ENCODE measurements around the gene NUFIP1. TPM values are rescaled to one million over a fixed set of nuclear protein-coding genes. Genes with fewer than 3 reads are reported as not detected.
"Not testable (repeated sequence)": the region's sequence is repeated elsewhere in the genome, so short reads cannot be mapped to it uniquely, and the experiment has no call there.

NUFIP1 gene
- total RNA-seq, 5 donors from 2014 or later (not counting 1 experiment from before 2014, with no cell fraction given), result 3.1 to 4.9 (median 4.0) TPM

- Histone ChIP-seq H3K4me1 (ENCODE audit: control insufficient read depth in 1 of 2, extremely low read depth in 1 of 2, insufficient read depth in 2 of 2, low read length in 2 of 2) (no peaks in the 10 kb centered on the region), H3K9me3 (peaks cover 14% of the 10 kb centered on the region), H3K36me3 (ENCODE audit: control insufficient read depth in 2 of 2, extremely low read depth in 1 of 2, insufficient read depth in 1 of 2, low read length in 1 of 2) (peaks cover 3 to 37% of the 10 kb centered on the region in 2 donors), H3K4me3 (ENCODE audit: control insufficient read depth in 1 of 2, extremely low read depth in 1 of 2, low read length in 1 of 2) (no peak overlapping the region), H3K27ac (ENCODE audit: low read length) (no peak overlapping the region), H3K27me3 (replicated peaks in 1 of 2; ENCODE audit: control insufficient read depth in 2 of 2, extremely low read depth in 1 of 2, insufficient read depth in 2 of 2, low read length in 1 of 2) (no peaks in the 10 kb centered on the region)
- no peak for ATAC-seq (replicated peaks in 1 of 4)
- DNase-seq, result no peak
- Mint-ChIP-seq H3K4me3 (no peak overlapping the region), H3K4me1 (no peaks in the 10 kb centered on the region), H3K27ac (no peak overlapping the region), H3K27me3 (no peaks in the 10 kb centered on the region), H3K36me3 (peaks cover 66% of the 10 kb centered on the region), H3K9me3 (peaks cover 3 to 17% (median 5%) of the 10 kb centered on the region in 3 donors)
- ChIA-PET CTCF (no interaction called here), POLR2A (no interaction called here)
- WGBS (ENCODE audit: insufficient coverage), result no CpG with 5 or more reads among the region's 2 CpGs
These were observed 27.3 kb downstream of the NUFIP1 start for GRCh38 chr13:44961997-44962396.

DNA sequence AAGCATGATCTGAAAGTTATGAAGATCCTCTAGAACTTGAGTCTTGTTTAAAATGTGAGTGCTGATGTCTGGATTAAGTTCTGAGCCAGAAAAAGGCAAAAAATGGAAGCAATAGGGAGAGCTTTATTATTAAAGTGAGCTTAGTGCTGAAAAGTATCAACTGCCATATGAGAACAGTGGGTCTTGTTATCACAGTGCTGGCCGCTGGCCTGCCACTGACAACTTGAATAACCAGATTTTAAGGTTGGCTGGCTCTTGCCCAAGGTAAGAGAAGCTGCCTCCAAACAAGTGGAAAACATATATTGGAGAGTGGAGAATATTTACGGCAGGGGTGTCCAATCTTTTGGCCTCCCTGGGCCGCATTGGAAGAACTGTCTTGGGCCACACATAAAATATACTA lies 33.9 kb downstream of the NUFIP1 start:
- peaks cover 0 to 11% of the 10 kb centered on the region in 2 donors for H3K36me3 ChIP-seq (ENCODE audit: control insufficient read depth in 2 of 2, extremely low read depth in 1 of 2, insufficient read depth in 1 of 2, low read length in 1 of 2)
- ATAC-seq (replicated peaks in 1 of 4) (no peak), DNase-seq (no peak)
- Mint-ChIP-seq H3K4me1 (no peaks in the 10 kb centered on the region), H3K9me3 (no peaks in the 10 kb centered on the region), H3K27me3 (no peaks in the 10 kb centered on the region), H3K27ac (no peak overlapping the region), H3K4me3 (no peak overlapping the region), H3K36me3 (peaks cover 39% of the 10 kb centered on the region)
- ChIA-PET POLR2A (interaction anchor here in 1 of 2 donors (0.6 kb wide), 1 partner anchor 481 kb away, joined by 3 read pairs; no protein-coding TSS in a partner anchor), CTCF (interaction anchor here in 1 of 2 donors (1.1 kb wide), 1 partner anchor 471 kb away, joined by 3 read pairs; no protein-coding TSS in a partner anchor)
- no peaks in the 10 kb centered on the region for H3K27me3 ChIP-seq (replicated peaks in 1 of 2; ENCODE audit: control insufficient read depth in 2 of 2, extremely low read depth in 1 of 2, insufficient read depth in 2 of 2, low read length in 1 of 2)
- WGBS (ENCODE audit: insufficient coverage), result 94% methylated on average over 2 of the region's 3 CpGs
- H3K27ac ChIP-seq (ENCODE audit: low read length), result no peak overlapping the region
- H3K4me1 ChIP-seq (ENCODE audit: control insufficient read depth in 1 of 2, extremely low read depth in 1 of 2, insufficient read depth in 2 of 2, low read length in 2 of 2), result no peaks in the 10 kb centered on the region
- H3K4me3 ChIP-seq (ENCODE audit: control insufficient read depth in 1 of 2, extremely low read depth in 1 of 2, low read length in 1 of 2), result no peak overlapping the region
- no peaks in the 10 kb centered on the region for H3K9me3 ChIP-seq

- no peak overlapping the region for H3K4me3 Mint-ChIP-seq
- H3K36me3 ChIP-seq (ENCODE audit: control insufficient read depth in 2 of 2, extremely low read depth in 1 of 2, insufficient read depth in 1 of 2, low read length in 1 of 2), result peaks cover 0 to 9% of the 10 kb centered on the region in 2 donors
- ATAC-seq (replicated peaks in 1 of 4) (no peak), DNase-seq (no peak)
- POLR2A ChIA-PET, result interaction anchor here in 1 of 2 donors (0.7 kb wide), 1 partner anchor 568 kb away, joined by 3 read pairs; no protein-coding TSS in a partner anchor
- CTCF ChIA-PET, result no interaction called here
- no peaks in the 10 kb centered on the region for H3K4me1 Mint-ChIP-seq
- H3K27me3 Mint-ChIP-seq, result no peaks in the 10 kb centered on the region
- H3K27me3 ChIP-seq (replicated peaks in 1 of 2; ENCODE audit: control insufficient read depth in 2 of 2, extremely low read depth in 1 of 2, insufficient read depth in 2 of 2, low read length in 1 of 2), result no peaks in the 10 kb centered on the region
- H3K4me1 ChIP-seq (ENCODE audit: control insufficient read depth in 1 of 2, extremely low read depth in 1 of 2, insufficient read depth in 2 of 2, low read length in 2 of 2), result no peaks in the 10 kb centered on the region
- H3K27ac Mint-ChIP-seq, result no peak overlapping the region
- WGBS (ENCODE audit: insufficient coverage), result 90% methylated on average over 2 of the region's 7 CpGs
- H3K4me3 ChIP-seq (ENCODE audit: control insufficient read depth in 1 of 2, extremely low read depth in 1 of 2, low read length in 1 of 2), result no peak overlapping the region
- no peaks in the 10 kb centered on the region for H3K9me3 ChIP-seq
- no peak overlapping the region for H3K27ac ChIP-seq (ENCODE audit: low read length)
- H3K36me3 Mint-ChIP-seq, result peaks cover 42% of the 10 kb centered on the region
- H3K9me3 Mint-ChIP-seq, result no peaks in the 10 kb centered on the region
These were observed 35.0 kb downstream of the NUFIP1 start for GRCh38 chr13:44954224-44954623.

DNA sequence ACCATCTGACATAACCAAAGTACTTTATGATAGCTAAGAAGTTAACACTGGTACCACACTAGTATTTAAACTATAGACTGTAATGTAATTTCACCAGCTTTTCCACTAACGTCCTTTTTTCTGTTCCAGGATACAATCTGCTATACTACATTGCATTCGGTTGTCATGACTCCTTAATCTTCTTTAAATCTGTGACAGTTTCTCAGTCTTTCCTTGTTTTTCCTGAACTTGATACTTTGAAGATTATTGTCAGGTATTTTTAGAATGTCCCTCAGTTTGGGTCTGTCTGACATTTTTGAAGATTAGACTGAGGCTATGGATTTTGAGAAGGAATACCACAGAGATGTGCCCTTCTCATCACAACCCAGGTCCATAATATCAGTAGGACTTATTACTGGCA lies 36.6 kb downstream of the NUFIP1 start:
- Mint-ChIP-seq H3K36me3 (peaks cover 44% of the 10 kb centered on the region), H3K27ac (no peak overlapping the region), H3K27me3 (no peaks in the 10 kb centered on the region), H3K4me1 (no peaks in the 10 kb centered on the region), H3K4me3 (no peak overlapping the region), H3K9me3 (no peaks in the 10 kb centered on the region)
- CTCF ChIA-PET, result interaction anchor here in 1 of 2 donors (0.5 to 1.1 kb wide), 2 partner anchors 10 to 461 kb away, joined by 3 to 4 read pairs; no protein-coding TSS in a partner anchor
- Histone ChIP-seq H3K27me3 (replicated peaks in 1 of 2; ENCODE audit: control insufficient read depth in 2 of 2, extremely low read depth in 1 of 2, insufficient read depth in 2 of 2, low read length in 1 of 2) (no peaks in the 10 kb centered on the region), H3K36me3 (ENCODE audit: control insufficient read depth in 2 of 2, extremely low read depth in 1 of 2, insufficient read depth in 1 of 2, low read length in 1 of 2) (peaks cover 0 to 2% of the 10 kb centered on the region in 2 donors), H3K4me1 (ENCODE audit: control insufficient read depth in 1 of 2, extremely low read depth in 1 of 2, insufficient read depth in 2 of 2, low read length in 2 of 2) (no peaks in the 10 kb centered on the region), H3K9me3 (no peaks in the 10 kb centered on the region), H3K4me3 (ENCODE audit: control insufficient read depth in 1 of 2, extremely low read depth in 1 of 2, low read length in 1 of 2) (no peak overlapping the region), H3K27ac (ENCODE audit: low read length) (no peak overlapping the region)
- POLR2A ChIA-PET, result interaction anchor here in 1 of 2 donors (0.9 kb wide), 1 partner anchor 10 kb away, joined by 3 read pairs; no protein-coding TSS in a partner anchor
- DNase-seq (no peak), ATAC-seq (replicated peaks in 1 of 4) (no peak)
- no CpG with 5 or more reads among the region's 2 CpGs for WGBS (ENCODE audit: insufficient coverage)

DNA sequence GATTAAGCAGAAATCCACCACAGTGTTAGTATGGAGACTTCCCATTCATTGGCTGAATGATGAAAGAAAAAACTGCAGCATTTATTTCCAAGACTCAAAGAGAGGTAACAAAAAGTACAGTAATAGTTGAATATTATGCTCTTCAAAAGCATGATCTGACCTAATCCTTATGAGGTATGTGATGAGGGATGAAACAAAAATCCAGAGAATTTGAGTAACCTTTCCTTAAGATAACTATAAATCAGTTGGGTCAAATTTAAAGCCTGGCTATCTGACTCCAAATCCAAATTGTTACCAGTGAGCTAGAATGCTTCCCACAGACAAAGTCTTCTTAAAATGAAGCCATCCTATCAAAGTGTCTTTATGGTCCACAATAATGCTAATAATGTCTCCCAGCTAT lies 38.1 kb downstream of the NUFIP1 start:
- DNase-seq (no peak), ATAC-seq (replicated peaks in 1 of 4) (no peak)
- Mint-ChIP-seq H3K27me3 (no peaks in the 10 kb centered on the region), H3K4me3 (no peak overlapping the region), H3K27ac (no peak overlapping the region), H3K9me3 (no peaks in the 10 kb centered on the region), H3K36me3 (peaks cover 40% of the 10 kb centered on the region), H3K4me1 (no peaks in the 10 kb centered on the region)
- H3K9me3 ChIP-seq, result no peaks in the 10 kb centered on the region
- CTCF ChIA-PET, result interaction anchor here in 1 of 2 donors (0.5 to 0.6 kb wide), 3 partner anchors 9 to 1844 kb away, joined by 3 to 5 read pairs (median 5); no protein-coding TSS in a partner anchor
- peaks cover 0 to 2% of the 10 kb centered on the region in 2 donors for H3K36me3 ChIP-seq (ENCODE audit: control insufficient read depth in 2 of 2, extremely low read depth in 1 of 2, insufficient read depth in 1 of 2, low read length in 1 of 2)
- H3K4me3 ChIP-seq (ENCODE audit: control insufficient read depth in 1 of 2, extremely low read depth in 1 of 2, low read length in 1 of 2), result no peak overlapping the region
- no peaks in the 10 kb centered on the region for H3K4me1 ChIP-seq (ENCODE audit: control insufficient read depth in 1 of 2, extremely low read depth in 1 of 2, insufficient read depth in 2 of 2, low read length in 2 of 2)
- no peak overlapping the region for H3K27ac ChIP-seq (ENCODE audit: low read length)
- POLR2A ChIA-PET, result no interaction called here
- no peaks in the 10 kb centered on the region for H3K27me3 ChIP-seq (replicated peaks in 1 of 2; ENCODE audit: control insufficient read depth in 2 of 2, extremely low read depth in 1 of 2, insufficient read depth in 2 of 2, low read length in 1 of 2)

DNA sequence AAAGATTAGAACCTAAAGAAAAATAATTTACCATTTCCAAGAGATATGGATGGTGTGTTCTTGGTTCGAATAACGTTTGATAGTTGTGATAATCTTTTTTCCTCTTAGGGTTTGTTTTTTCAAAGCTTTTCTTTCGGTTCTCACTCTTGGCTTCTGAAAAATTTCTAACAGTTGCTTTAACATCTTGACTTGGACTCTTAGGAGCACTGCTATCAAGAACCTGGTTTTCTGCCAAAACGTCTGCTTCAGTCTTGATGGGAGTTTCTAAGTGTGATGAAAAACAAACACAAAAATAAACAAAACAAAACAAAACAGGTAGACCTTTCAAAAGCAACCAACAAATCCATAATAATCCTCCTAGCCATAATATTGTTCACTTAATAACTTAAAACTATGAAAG lies 45.9 kb downstream of the NUFIP1 start:
- Mint-ChIP-seq H3K27ac (peak overlapping the region in 1 of 2 donors; percentile 41), H3K36me3 (peaks cover 17% of the 10 kb centered on the region)
- H3K4me1 Mint-ChIP-seq; H3K27me3 Mint-ChIP-seq; H3K9me3 ChIP-seq; H3K27ac ChIP-seq (ENCODE audit: low read length); POLR2A ChIA-PET; H3K4me1 ChIP-seq (ENCODE audit: control insufficient read depth in 1 of 2, extremely low read depth in 1 of 2, insufficient read depth in 2 of 2, low read length in 2 of 2); H3K4me3 Mint-ChIP-seq; H3K9me3 Mint-ChIP-seq; H3K36me3 ChIP-seq (ENCODE audit: control insufficient read depth in 2 of 2, extremely low read depth in 1 of 2, insufficient read depth in 1 of 2, low read length in 1 of 2); H3K4me3 ChIP-seq (ENCODE audit: control insufficient read depth in 1 of 2, extremely low read depth in 1 of 2, low read length in 1 of 2); ATAC-seq (replicated peaks in 1 of 4); DNase-seq; H3K27me3 ChIP-seq (replicated peaks in 1 of 2; ENCODE audit: control insufficient read depth in 2 of 2, extremely low read depth in 1 of 2, insufficient read depth in 2 of 2, low read length in 1 of 2): not testable (repeated sequence)
- CTCF ChIA-PET, result interaction anchor here in 1 of 2 donors (0.7 kb wide), 1 partner anchor 21 kb away, joined by 3 read pairs; no protein-coding TSS in a partner anchor
- WGBS (ENCODE audit: insufficient coverage), result no CpG with 5 or more reads among the region's 4 CpGs

All from T-cell (primary cell).